Neuronal stem cell (in vitro differentiated cells): ENCODE data around the gene COPS9.

Experiments
- DNase-seq: peaks from one replicate; pipeline ENCODE4 v3.0.0-alpha.2; 2013; ENCODE audit warnings: low spot score
- H2AFZ ChIP-seq: one replicate; pipeline ENCODE4 v1.6.1; 2013; ENCODE audit warnings: mild to moderate bottlenecking, low read length, inconsistent platforms
- H2AK5ac ChIP-seq: 2 replicates; pipeline ENCODE4 v1.6.1; 2013; ENCODE audit warnings: low read depth, mild to moderate bottlenecking, inconsistent platforms, low read length, moderate library complexity, mixed read lengths
- H2BK120ac ChIP-seq: 2 replicates; pipeline ENCODE4 v1.6.1; 2013; ENCODE audit warnings: low read depth, mild to moderate bottlenecking, inconsistent platforms, low read length, moderate library complexity, mixed read lengths
- H2BK12ac ChIP-seq: one replicate; pipeline ENCODE4 v1.6.1; 2013; ENCODE audit warnings: low read length, inconsistent platforms
- H2BK15ac ChIP-seq: 2 replicates; pipeline ENCODE4 v1.6.1; 2013; ENCODE audit warnings: mild to moderate bottlenecking, low read length, inconsistent platforms, mixed read lengths
- H2BK5ac ChIP-seq: one replicate; pipeline ENCODE4 v1.6.1; 2013; ENCODE audit warnings: inconsistent platforms, mild to moderate bottlenecking, low read length, moderate library complexity
- H3K14ac ChIP-seq: one replicate; pipeline ENCODE4 v1.6.1; 2013; ENCODE audit warnings: low read length, inconsistent platforms
- H3K18ac ChIP-seq: 2 replicates; pipeline ENCODE4 v1.6.1; 2013; ENCODE audit warnings: low read length, inconsistent platforms
- H3K23ac ChIP-seq: 2 replicates; pipeline ENCODE4 v1.6.1; 2013; ENCODE audit warnings: low read depth, mild to moderate bottlenecking, mixed read lengths, low read length, inconsistent platforms; ENCODE audit not compliant: poor library complexity
- H3K27ac ChIP-seq: replicated peaks from 3 replicates; pipeline ENCODE4 v1.5.1; 2013; ENCODE audit warnings: low read length, inconsistent platforms
- H3K27me3 ChIP-seq, 3 experiments: 2 replicates each; pipeline ENCODE4 v1.6.1; 2013; ENCODE audit warnings: low read length in 3 of 3, mild to moderate bottlenecking in 2 of 3, inconsistent platforms in 1 of 3, low read depth in 1 of 3, mixed read lengths in 1 of 3, moderate library complexity in 1 of 3; ENCODE audit not compliant: control insufficient read depth in 3 of 3, insufficient read depth in 3 of 3
- H3K36me3 ChIP-seq, 2 donors: replicated peaks in 1 of 2; 2 replicates each; pipeline ENCODE4 v1.6.1; 2013; ENCODE audit warnings: low read length in 2 of 2; ENCODE audit not compliant: control insufficient read depth in 2 of 2, insufficient read depth in 2 of 2
- H3K4ac ChIP-seq: 2 replicates; pipeline ENCODE4 v1.6.1; 2013; ENCODE audit warnings: inconsistent platforms, mild to moderate bottlenecking, low read length, moderate library complexity
- H3K4me1 ChIP-seq, 2 donors: 1 replicate in 1 of 2; 2 replicates in 1 of 2; pipeline ENCODE4 v1.6.1; 2013; ENCODE audit warnings: low read length in 2 of 2, low read depth in 1 of 2; ENCODE audit not compliant: control insufficient read depth in 2 of 2, insufficient read depth in 1 of 2
- H3K4me2 ChIP-seq: one replicate; pipeline ENCODE4 v1.6.1; 2013; ENCODE audit warnings: mild to moderate bottlenecking, low read length, inconsistent platforms; ENCODE audit not compliant: insufficient read depth, poor library complexity, severe bottlenecking
- H3K4me3 ChIP-seq, 2 donors: 2 replicates each; pipeline ENCODE4 v1.5.1; 2013; ENCODE audit warnings: low read length in 2 of 2, mild to moderate bottlenecking in 2 of 2, inconsistent platforms in 1 of 2, moderate library complexity in 1 of 2
- H3K79me1 ChIP-seq: one replicate; pipeline ENCODE4 v1.6.1; 2013; ENCODE audit warnings: low read depth, mild to moderate bottlenecking, inconsistent platforms, low read length, moderate library complexity
- H3K9ac ChIP-seq: one replicate; pipeline ENCODE4 v1.6.1; 2013; ENCODE audit warnings: mild to moderate bottlenecking, low read depth, low read length, inconsistent platforms; ENCODE audit not compliant: poor library complexity
- H3K9me3 ChIP-seq, 2 donors: replicated peaks in 1 of 2; 2 replicates each; pipeline versions ENCODE3 to v1.6.1; 2013; ENCODE audit warnings: low read length in 2 of 2, mild to moderate bottlenecking in 2 of 2, inconsistent platforms in 1 of 2, low read depth in 1 of 2, mixed read lengths in 1 of 2, moderate library complexity in 1 of 2; ENCODE audit not compliant: control insufficient read depth in 2 of 2, insufficient read depth in 1 of 2
- H4K8ac ChIP-seq: one replicate; pipeline ENCODE4 v1.6.1; 2013; ENCODE audit warnings: low read depth, mild to moderate bottlenecking, inconsistent platforms, low read length, moderate library complexity
- H4K91ac ChIP-seq: one replicate; pipeline ENCODE4 v1.6.1; 2013; ENCODE audit warnings: low read length, low read depth, mild to moderate bottlenecking, inconsistent platforms; ENCODE audit not compliant: poor library complexity
- WGBS, 2 donors: extraction: QIAGEN DNeasy Blood & Tissue Kit; methylation state at CpG; one replicate each; pipeline ENCODE4 v1.1.7; 2013; ENCODE audit warnings: missing lambda C conversion rate in 2 of 2, mixed read lengths in 1 of 2; ENCODE audit not compliant: insufficient read length in 2 of 2, insufficient replicate concordance in 1 of 2; ENCODE audit errors: extremely low coverage in 2 of 2; 5-methylcytosine and 5-hydroxymethylcytosine counted together

Gene COPS9

DNA sequence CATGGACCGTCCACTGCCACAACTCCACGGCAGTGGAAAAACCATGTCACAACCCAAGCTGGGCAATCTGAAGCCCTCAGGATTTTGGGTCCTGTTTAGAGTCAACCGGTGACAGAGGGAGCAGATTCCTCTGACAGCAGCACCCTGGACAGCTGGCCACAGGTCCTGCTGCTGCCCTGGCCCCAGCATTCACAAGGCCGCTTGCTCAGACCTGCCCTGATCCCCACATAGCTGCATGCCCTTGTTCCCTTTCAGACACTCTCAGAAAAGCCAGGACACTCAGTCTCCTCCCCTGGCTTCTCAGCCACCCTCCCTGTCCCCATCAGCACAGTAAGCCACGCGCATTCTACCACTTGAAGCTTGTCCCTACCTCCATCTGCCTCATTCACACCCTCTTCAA is 1.6 kb downstream of the COPS9 start:
- H3K36me3 ChIP-seq, result peaks cover 34 to 46% of the 10 kb centered on the region in 2 donors
- WGBS, 2 donors, result no CpG with 5 or more reads among the region's 6 CpGs
- no peak overlapping the region for H2BK5ac ChIP-seq
- H3K4me1 ChIP-seq, result peaks cover 8 to 18% of the 10 kb centered on the region in 2 donors
- H2BK120ac ChIP-seq, result no peak overlapping the region
- H3K9me3 ChIP-seq, result peaks cover 0 to 2% of the 10 kb centered on the region in 2 donors
- peak overlapping the region in 1 of 2 donors; percentile 90 for H3K4me3 ChIP-seq
- H4K8ac ChIP-seq, result no peak overlapping the region
- no peak overlapping the region for H2AK5ac ChIP-seq
- no peak overlapping the region for H3K27ac ChIP-seq
- H3K9ac ChIP-seq, result no peak overlapping the region
- no peak for DNase-seq
- H3K23ac ChIP-seq, result no peak overlapping the region
- no peak overlapping the region for H3K18ac ChIP-seq
- H3K4ac ChIP-seq, result no peak overlapping the region
- H2AFZ ChIP-seq, result no peak overlapping the region
- peaks cover 18% of the 10 kb centered on the region for H3K79me1 ChIP-seq
- H3K14ac ChIP-seq, result no peak overlapping the region
- H4K91ac ChIP-seq, result no peak overlapping the region
- H2BK12ac ChIP-seq, result no peak overlapping the region
- H2BK15ac ChIP-seq, result no peak overlapping the region
- H3K4me2 ChIP-seq, result no peak overlapping the region
- H3K27me3 ChIP-seq, result peaks cover 0 to 12% (median 0%) of the 10 kb centered on the region in 3 experiments

- Histone ChIP-seq H3K36me3 (peaks cover 41 to 56% of the 10 kb centered on the region in 2 donors), H3K23ac (no peak overlapping the region), H2AK5ac (no peak overlapping the region), H3K27ac (no peak overlapping the region), H3K9me3 (peaks cover 0 to 2% of the 10 kb centered on the region in 2 donors), H3K9ac (no peak overlapping the region), H2BK120ac (no peak overlapping the region), H2AFZ (no peak overlapping the region), H2BK12ac (no peak overlapping the region), H3K27me3 (peaks cover 0 to 12% (median 0%) of the 10 kb centered on the region in 3 experiments), H4K91ac (no peak overlapping the region), H3K4me2 (no peak overlapping the region), H2BK5ac (no peak overlapping the region), H3K18ac (no peak overlapping the region), H3K4me1 (peaks cover 6 to 12% of the 10 kb centered on the region in 2 donors), H3K4me3 (no peak overlapping the region), H4K8ac (no peak overlapping the region), H3K4ac (no peak overlapping the region), H2BK15ac (no peak overlapping the region), H3K79me1 (peaks cover 18% of the 10 kb centered on the region), H3K14ac (no peak overlapping the region)
- WGBS, 2 donors, result no CpG with 5 or more reads among the region's 10 CpGs
- no peak for DNase-seq
Observed at GRCh38 chr2:240133401-240133800, 2.7 kb downstream of the COPS9 start.

DNA sequence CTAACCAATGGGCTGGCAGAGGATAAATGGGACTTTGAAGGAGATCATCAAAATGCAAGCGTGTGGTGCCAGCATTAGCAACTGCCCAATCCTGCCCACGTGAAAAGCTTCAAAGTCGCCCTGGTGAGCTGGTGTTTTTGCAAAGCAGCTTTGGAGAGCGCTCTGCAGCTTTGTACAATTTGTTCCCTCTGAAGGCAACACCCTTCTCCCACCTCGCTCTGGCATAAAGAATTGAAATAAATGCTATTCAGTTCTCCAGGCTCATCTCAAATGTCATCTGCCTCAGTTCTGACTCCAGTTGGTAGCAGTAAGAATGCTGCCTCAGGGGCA is 3.5 kb downstream of the COPS9 start:
- no CpG with 5 or more reads among the region's 5 CpGs for WGBS, 2 donors
- Histone ChIP-seq H3K9me3 (peaks cover 0 to 2% of the 10 kb centered on the region in 2 donors), H3K79me1 (peaks cover 18% of the 10 kb centered on the region), H3K4me3 (no peak overlapping the region), H4K91ac (no peak overlapping the region), H2BK15ac (no peak overlapping the region), H2BK120ac (no peak overlapping the region), H3K27ac (no peak overlapping the region), H3K4me2 (no peak overlapping the region), H3K4ac (no peak overlapping the region), H3K9ac (no peak overlapping the region), H2BK5ac (no peak overlapping the region), H3K18ac (no peak overlapping the region), H2AK5ac (no peak overlapping the region), H3K36me3 (peaks cover 47 to 64% of the 10 kb centered on the region in 2 donors), H3K4me1 (peaks cover 6 to 12% of the 10 kb centered on the region in 2 donors), H3K23ac (no peak overlapping the region), H2AFZ (no peak overlapping the region), H3K14ac (no peak overlapping the region), H2BK12ac (no peak overlapping the region), H4K8ac (no peak overlapping the region), H3K27me3 (peaks cover 0 to 9% (median 0%) of the 10 kb centered on the region in 3 experiments)
- no peak for DNase-seq

DNA sequence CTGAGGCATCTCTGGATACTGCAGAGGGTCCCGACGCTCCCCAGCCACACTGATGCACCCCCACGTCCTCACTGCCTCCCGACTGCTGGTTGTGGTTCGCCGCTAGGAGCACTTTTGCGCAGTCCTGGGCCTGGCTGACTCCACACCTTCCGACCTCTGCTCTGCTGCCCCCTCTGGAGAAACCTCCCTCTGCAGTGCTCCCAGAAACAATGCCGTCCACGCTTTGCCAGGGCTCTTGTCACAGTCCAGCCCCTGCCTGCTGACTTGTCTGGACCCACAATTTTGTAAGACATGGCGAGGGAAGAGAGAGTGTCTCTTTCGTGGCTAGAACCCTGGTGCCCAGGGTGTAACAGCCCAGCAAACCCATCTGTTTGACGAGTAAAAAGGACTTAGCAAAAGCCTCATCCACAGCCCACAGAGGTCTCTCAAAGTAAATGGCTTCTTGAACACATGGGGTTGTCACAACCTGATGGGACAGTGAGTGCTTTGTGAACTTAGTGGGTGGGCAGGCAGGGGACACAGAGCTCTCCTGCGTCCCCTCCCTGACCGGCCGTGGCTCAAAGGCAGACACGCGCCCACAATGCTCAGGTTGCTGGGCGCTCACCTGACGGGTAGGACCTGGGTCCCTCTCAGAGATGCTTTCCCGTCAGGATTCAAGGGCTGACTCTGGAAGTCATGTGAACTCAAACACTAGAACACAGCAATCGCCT is 4.0 kb downstream of the COPS9 start:
- H3K27me3 ChIP-seq, result peaks cover 0 to 8% (median 0%) of the 10 kb centered on the region in 3 experiments
- H2BK5ac ChIP-seq, result no peak overlapping the region
- no peak overlapping the region for H4K8ac ChIP-seq
- H2BK12ac ChIP-seq, result no peak overlapping the region
- peaks cover 6 to 12% of the 10 kb centered on the region in 2 donors for H3K4me1 ChIP-seq
- no peak overlapping the region for H2BK15ac ChIP-seq
- DNase-seq, result no peak
- H3K14ac ChIP-seq, result no peak overlapping the region
- peaks cover 47 to 69% of the 10 kb centered on the region in 2 donors for H3K36me3 ChIP-seq
- peaks cover 0 to 2% of the 10 kb centered on the region in 2 donors for H3K9me3 ChIP-seq
- H3K27ac ChIP-seq, result no peak overlapping the region
- no peak overlapping the region for H3K9ac ChIP-seq
- H3K4me3 ChIP-seq, result no peak overlapping the region
- H3K79me1 ChIP-seq, result peaks cover 18% of the 10 kb centered on the region
- H2AK5ac ChIP-seq, result no peak overlapping the region
- no peak overlapping the region for H3K23ac ChIP-seq
- no peak overlapping the region for H2AFZ ChIP-seq
- H3K4me2 ChIP-seq, result no peak overlapping the region
- no CpG with 5 or more reads among the region's 22 CpGs for WGBS, 2 donors
- no peak overlapping the region for H4K91ac ChIP-seq
- no peak overlapping the region for H3K4ac ChIP-seq
- H2BK120ac ChIP-seq, result no peak overlapping the region
- H3K18ac ChIP-seq, result no peak overlapping the region
